Activated B cell treated with CpG ODN at 0.5 μM for 24 hours (primary cell): ENCODE measurements around the gene SCP2. TPM values are rescaled to one million over a fixed set of nuclear protein-coding genes. Genes with fewer than 3 reads are reported as not detected.

Experiments used
- ATAC-seq: fragments of 200-7000 bp; cut with Tn5 transposase; one replicate; pipeline ENCODE4 v1.10.0; 2021; ENCODE audit warnings: low read depth, mild to moderate bottlenecking, moderate library complexity
- CTCF ChIA-PET: fragments of 350-600 bp; sonication (Branson Sonifier 250); formaldehyde crosslinking; loops from one replicate; lab custom pipeline; 2021; ENCODE audit warnings: antibody characterized with exemption; lab: Charles Lee
- POLR2A ChIA-PET: fragments of 350-600 bp; sonication (Branson Sonifier 250); formaldehyde crosslinking; loops from one replicate; lab custom pipeline; 2021; ENCODE audit warnings: antibody characterized with exemption; lab: Charles Lee
- DNase-seq: peaks from one replicate; pipeline ENCODE4 v3.0.0; 2022
- H3K27ac Mint-ChIP-seq: one replicate; pipeline ENCODE4 v1.8.0; 2020; ENCODE audit warnings: mixed read lengths
- H3K27me3 Mint-ChIP-seq: one replicate; pipeline ENCODE4 v1.8.0; 2021; ENCODE audit warnings: mixed read lengths
- H3K36me3 Mint-ChIP-seq: one replicate; pipeline ENCODE4 v1.8.0; 2021; ENCODE audit warnings: low read depth, mixed read lengths
- H3K4me1 Mint-ChIP-seq: one replicate; pipeline ENCODE4 v1.8.0; 2021; ENCODE audit warnings: mixed read lengths
- H3K4me3 Mint-ChIP-seq: one replicate; pipeline ENCODE4 v1.8.0; 2020; ENCODE audit warnings: mild to moderate bottlenecking, mixed read lengths
- H3K9me3 Mint-ChIP-seq: one replicate; pipeline ENCODE4 v1.8.0; 2020; ENCODE audit warnings: mixed read lengths
- CTCF ChIP-seq: fragments of 200-600 bp; IDR thresholded peaks from one replicate; pipeline ENCODE4 v1.8.0; 2022; ENCODE audit warnings: antibody characterized with exemption, mild to moderate bottlenecking
- intact Hi-C: fragments of 100-400 bp; cut with micrococcal nuclease; formaldehyde crosslinking; loops from one replicate; pipeline ENCODE4 v1.15.1; 2024
- total RNA-seq: library from RNA; stranded (reverse); gene quantifications from 2 replicates; pipeline ENCODE4 v1.2.3, GENCODE V29; 2022

The SCP2 gene
- total RNA-seq, 1 donor from 2014 or later, result 72.2 TPM

DNA sequence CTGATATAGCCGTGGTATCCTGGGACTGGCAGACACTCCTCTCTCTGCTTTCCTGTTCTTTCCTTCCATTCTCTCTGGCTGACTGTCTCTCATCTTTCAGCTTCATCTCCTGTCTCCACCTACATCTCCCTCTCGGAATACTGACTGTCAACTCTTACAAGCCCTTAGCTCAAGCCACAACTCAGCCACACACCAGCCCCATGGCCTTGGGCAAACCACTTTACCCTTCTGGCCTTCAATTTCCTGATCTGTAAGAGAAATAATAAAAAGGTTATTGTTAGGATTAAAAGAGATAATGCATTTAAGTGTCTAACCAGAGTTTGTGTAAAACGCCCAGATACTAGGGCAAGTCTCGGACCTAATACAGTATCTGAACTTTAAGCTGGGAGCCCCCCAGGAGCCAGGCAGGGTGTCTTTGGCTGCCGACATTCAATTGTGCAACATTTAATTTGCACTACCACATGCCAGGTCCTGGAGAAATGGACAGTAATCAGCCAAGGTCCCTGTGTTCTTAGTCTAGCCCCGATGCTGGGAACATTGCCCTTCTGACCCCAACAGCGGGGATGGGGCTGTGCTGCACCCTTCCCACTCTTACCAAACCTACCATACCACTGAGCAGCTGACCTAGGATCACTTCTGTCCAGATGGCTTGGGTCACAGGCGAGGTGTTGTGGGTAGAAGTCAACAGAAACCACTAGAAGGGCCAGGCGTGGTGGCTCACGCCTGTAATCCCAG lies 10.7 kb upstream of the SCP2 start:
- intact Hi-C loops, result no loop called here
- ChIA-PET CTCF (no interaction called here), POLR2A (interaction anchor here (1.7 kb wide), 1 partner anchor 11 kb away, joined by 5 read pairs; the partner anchor contains the start of gene SCP2)
- no peak for TF ChIP-seq CTCF
- no peak for ATAC-seq
- Mint-ChIP-seq H3K36me3 (peaks cover 2% of the 10 kb centered on the region), H3K9me3 (no peaks in the 10 kb centered on the region), H3K4me1 (peaks cover 11% of the 10 kb centered on the region), H3K4me3 (no peak overlapping the region), H3K27ac (no peak overlapping the region), H3K27me3 (no peaks in the 10 kb centered on the region)
- DNase-seq, result no peak

DNA sequence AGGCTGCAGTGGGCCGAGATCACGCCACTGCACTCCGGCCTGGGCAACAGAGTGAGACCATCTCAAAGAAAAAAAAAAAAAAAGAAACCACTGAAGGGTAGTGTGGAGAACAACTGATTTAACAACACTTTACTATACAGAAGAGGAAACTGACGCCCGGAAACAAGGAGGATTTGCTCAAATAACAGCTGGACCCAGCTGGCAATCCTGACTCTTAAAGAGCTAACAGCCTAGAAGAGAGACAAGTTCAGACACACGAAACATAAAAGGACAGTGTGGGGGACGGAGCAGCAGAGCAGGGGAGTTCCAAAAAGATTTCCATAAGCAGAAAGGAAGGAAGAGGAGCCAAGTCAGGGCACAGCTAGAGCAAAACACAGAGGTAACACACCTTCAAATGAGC lies 9.9 kb upstream of the SCP2 start:
- ATAC-seq, result no peak
- peaks cover 14% of the 10 kb centered on the region for H3K4me1 Mint-ChIP-seq
- POLR2A ChIA-PET, result interaction anchor here (1.7 kb wide), 1 partner anchor 10 kb away, joined by 5 read pairs; the partner anchor contains the start of gene SCP2
- CTCF ChIA-PET, result no interaction called here
- DNase-seq, result no peak
- H3K4me3 Mint-ChIP-seq, result no peak overlapping the region
- no peaks in the 10 kb centered on the region for H3K9me3 Mint-ChIP-seq
- peaks cover 2% of the 10 kb centered on the region for H3K36me3 Mint-ChIP-seq
- H3K27ac Mint-ChIP-seq, result no peak overlapping the region
- intact Hi-C loops, result no loop called here
- H3K27me3 Mint-ChIP-seq, result no peaks in the 10 kb centered on the region
- TF ChIP-seq CTCF, result no peak

- ATAC-seq (no peak), DNase-seq (no peak)
- Mint-ChIP-seq H3K4me3 (no peak overlapping the region), H3K36me3 (peaks cover 2% of the 10 kb centered on the region), H3K27ac (no peak overlapping the region), H3K27me3 (peaks cover 2% of the 10 kb centered on the region), H3K9me3 (no peaks in the 10 kb centered on the region), H3K4me1 (peaks cover 16% of the 10 kb centered on the region)
- no peak for TF ChIP-seq CTCF
- intact Hi-C loops, result no loop called here
- ChIA-PET POLR2A (interaction anchor here (1.7 kb wide), 1 partner anchor 10 kb away, joined by 5 read pairs; the partner anchor contains the start of gene SCP2), CTCF (no interaction called here)
Measured at GRCh38 chr1:52917581-52917980, 9.5 kb upstream of the SCP2 start.

GRCh38 chr1:52918201-52918600 lies 8.9 kb upstream of the SCP2 start:
- no peak overlapping the region for H3K4me3 Mint-ChIP-seq
- no peak for ATAC-seq
- no peaks in the 10 kb centered on the region for H3K9me3 Mint-ChIP-seq
- CTCF ChIA-PET, result no interaction called here
- H3K36me3 Mint-ChIP-seq, result peaks cover 2% of the 10 kb centered on the region
- POLR2A ChIA-PET, result no interaction called here
- peaks cover 18% of the 10 kb centered on the region for H3K4me1 Mint-ChIP-seq
- peaks cover 2% of the 10 kb centered on the region for H3K27me3 Mint-ChIP-seq
- H3K27ac Mint-ChIP-seq, result no peak overlapping the region
- intact Hi-C loops, result no loop called here
- no peak for DNase-seq
- TF ChIP-seq CTCF, result no peak

DNA sequence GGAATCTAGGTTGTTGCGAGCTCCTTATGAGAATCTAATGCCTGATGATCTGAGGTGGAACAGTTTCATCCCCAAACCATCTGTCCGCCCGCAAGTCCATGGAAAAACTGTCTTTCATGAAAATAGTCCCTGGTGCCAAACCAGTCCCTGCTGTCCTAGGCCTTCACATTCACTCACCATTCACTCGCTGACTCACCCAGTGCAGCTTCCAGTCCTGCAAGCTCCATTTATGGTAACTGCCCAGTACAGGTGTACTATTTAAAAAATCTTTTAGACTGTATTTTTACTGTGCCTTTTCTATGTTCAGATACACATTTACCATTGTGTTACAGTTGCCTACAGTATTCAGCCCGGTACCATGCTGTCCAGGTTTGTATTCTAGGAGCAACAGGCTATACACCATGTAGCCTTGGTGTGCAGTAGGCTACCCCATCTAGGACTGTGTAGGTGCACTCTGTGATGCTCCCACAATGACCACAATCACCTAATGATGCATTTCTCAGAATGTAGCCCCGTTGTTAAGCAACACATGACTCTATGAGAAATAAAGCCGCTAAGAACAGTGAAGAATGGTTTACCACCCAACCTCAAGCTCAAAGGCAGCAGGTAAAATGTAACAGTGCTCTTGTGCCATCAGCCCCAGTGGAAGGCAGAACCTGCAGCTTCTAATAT lies 7.9 kb upstream of the SCP2 start:
- no peak for TF ChIP-seq CTCF
- intact Hi-C loops, result no loop called here
- H3K4me1 Mint-ChIP-seq, result peaks cover 18% of the 10 kb centered on the region
- no peak for ATAC-seq
- ChIA-PET CTCF (no interaction called here), POLR2A (no interaction called here)
- peaks cover 2% of the 10 kb centered on the region for H3K36me3 Mint-ChIP-seq
- H3K27me3 Mint-ChIP-seq, result peaks cover 2% of the 10 kb centered on the region
- no peak overlapping the region for H3K4me3 Mint-ChIP-seq
- H3K9me3 Mint-ChIP-seq, result no peaks in the 10 kb centered on the region
- no peak for DNase-seq
- H3K27ac Mint-ChIP-seq, result no peak overlapping the region
